Measurements from ENCODE around the gene C4A. TPM values are rescaled to one million over a fixed set of nuclear protein-coding genes. Genes with fewer than 3 reads are reported as not detected.

Gene C4A
- total RNA-seq, 2 experiments from 2014 or later, result 4.2 TPM

- Mint-ChIP-seq H3K9me3 (no peaks in the 10 kb centered on the region), H3K36me3 (ENCODE audit: low read depth) (peaks cover 92% of the 10 kb centered on the region), H3K4me3 (no peak overlapping the region), H3K27ac (peak overlapping the region; percentile 58), H3K4me1 (ENCODE audit: low read depth) (peaks cover 17% of the 10 kb centered on the region), H3K27me3 (peaks cover 6% of the 10 kb centered on the region)
- H3K4me3 ChIP-seq (ENCODE audit: low read length), result no peak overlapping the region
- no peak overlapping the region for H3K27ac ChIP-seq (ENCODE audit: low read depth in 1 of 2, low read length in 2 of 2)
- no peaks in the 10 kb centered on the region for H3K9me3 ChIP-seq (ENCODE audit: control insufficient read depth in 1 of 2, insufficient read depth in 1 of 2, low read length in 2 of 2)
- ATAC-seq (ENCODE audit: poor library complexity) (no peak), DNase-seq (no peak)
- CTCF ChIA-PET, result no interaction called here
- intact Hi-C loops (cut with DNase I, micrococcal nuclease), result no loop called here
- H3K27me3 ChIP-seq (ENCODE audit: control insufficient read depth in 1 of 2, insufficient read depth in 2 of 2, low read length in 2 of 2), result no peaks in the 10 kb centered on the region
- peaks cover 81% of the 10 kb centered on the region for H3K36me3 ChIP-seq (ENCODE audit: insufficient read depth, low read length)
- POLR2A ChIA-PET, result interaction anchor here (6.7 kb wide), 1 partner anchor 9 kb away, joined by 102 read pairs; the partner anchor contains the start of genes NELFE and SKIC2
- peaks cover 21% of the 10 kb centered on the region for H3K4me1 ChIP-seq (ENCODE audit: insufficient read depth, low read length)
- no peak for TF ChIP-seq CTCF (IDR thresholded peaks at IDR 0.05)
These were observed 14.6 kb upstream of the C4A start for GRCh38 chr6:31966997-31967925.

GRCh38 chr6:31967926-31968320, 13.9 kb upstream of the C4A start:
- no peak for TF ChIP-seq CTCF (IDR thresholded peaks at IDR 0.05)
- peaks cover 27% of the 10 kb centered on the region for H3K4me1 ChIP-seq (ENCODE audit: insufficient read depth, low read length)
- H3K36me3 ChIP-seq (ENCODE audit: insufficient read depth, low read length), result peaks cover 75% of the 10 kb centered on the region
- ChIA-PET CTCF (no interaction called here), POLR2A (interaction anchor here (6.7 kb wide), 1 partner anchor 10 kb away, joined by 102 read pairs; the partner anchor contains the start of genes NELFE and SKIC2)
- Mint-ChIP-seq H3K9me3 (no peaks in the 10 kb centered on the region), H3K27ac (peak overlapping the region; percentile 58), H3K4me1 (ENCODE audit: low read depth) (peaks cover 24% of the 10 kb centered on the region), H3K4me3 (no peak overlapping the region), H3K27me3 (peaks cover 6% of the 10 kb centered on the region), H3K36me3 (ENCODE audit: low read depth) (peaks cover 92% of the 10 kb centered on the region)
- no peaks in the 10 kb centered on the region for H3K9me3 ChIP-seq (ENCODE audit: control insufficient read depth in 1 of 2, insufficient read depth in 1 of 2, low read length in 2 of 2)
- H3K27me3 ChIP-seq (ENCODE audit: control insufficient read depth in 1 of 2, insufficient read depth in 2 of 2, low read length in 2 of 2), result no peaks in the 10 kb centered on the region
- ATAC-seq (ENCODE audit: poor library complexity), result no peak
- no peak for DNase-seq
- no peak overlapping the region for H3K4me3 ChIP-seq (ENCODE audit: low read length)
- intact Hi-C loops (cut with DNase I, micrococcal nuclease), result no loop called here
- no peak overlapping the region for H3K27ac ChIP-seq (ENCODE audit: low read depth in 1 of 2, low read length in 2 of 2)

GRCh38 chr6:31968326-31968725, 13.5 kb upstream of the C4A start:
- Histone ChIP-seq H3K27ac (ENCODE audit: low read depth in 1 of 2, low read length in 2 of 2) (no peak overlapping the region), H3K36me3 (ENCODE audit: insufficient read depth, low read length) (peaks cover 71% of the 10 kb centered on the region), H3K27me3 (ENCODE audit: control insufficient read depth in 1 of 2, insufficient read depth in 2 of 2, low read length in 2 of 2) (no peaks in the 10 kb centered on the region), H3K4me1 (ENCODE audit: insufficient read depth, low read length) (peaks cover 31% of the 10 kb centered on the region), H3K9me3 (ENCODE audit: control insufficient read depth in 1 of 2, insufficient read depth in 1 of 2, low read length in 2 of 2) (no peaks in the 10 kb centered on the region), H3K4me3 (ENCODE audit: low read length) (no peak overlapping the region)
- Mint-ChIP-seq H3K9me3 (no peaks in the 10 kb centered on the region), H3K27ac (peak overlapping the region; percentile 58), H3K36me3 (ENCODE audit: low read depth) (peaks cover 92% of the 10 kb centered on the region), H3K27me3 (peaks cover 6% of the 10 kb centered on the region), H3K4me3 (peak overlapping the region; percentile 45), H3K4me1 (ENCODE audit: low read depth) (peaks cover 28% of the 10 kb centered on the region)
- DNase-seq (no peak), ATAC-seq (ENCODE audit: poor library complexity) (no peak)
- ChIA-PET POLR2A (interaction anchor here (6.7 kb wide), 1 partner anchor 10 kb away, joined by 102 read pairs; the partner anchor contains the start of genes NELFE and SKIC2), CTCF (no interaction called here)
- TF ChIP-seq CTCF (IDR thresholded peaks at IDR 0.05), result no peak
- intact Hi-C loops (cut with DNase I, micrococcal nuclease), result no loop called here
